AG08396 (cell line): ENCODE results near the gene SRSF10.
"Not testable (repeated sequence)": the region's sequence is repeated elsewhere in the genome, so short reads cannot be mapped to it uniquely, and the experiment has no call there.

Experiments used
- DNase-seq: peaks from one replicate; pipeline ENCODE4 v3.0.0; 2012; ENCODE audit warnings: low spot score, mixed read lengths

SRSF10 gene

DNA sequence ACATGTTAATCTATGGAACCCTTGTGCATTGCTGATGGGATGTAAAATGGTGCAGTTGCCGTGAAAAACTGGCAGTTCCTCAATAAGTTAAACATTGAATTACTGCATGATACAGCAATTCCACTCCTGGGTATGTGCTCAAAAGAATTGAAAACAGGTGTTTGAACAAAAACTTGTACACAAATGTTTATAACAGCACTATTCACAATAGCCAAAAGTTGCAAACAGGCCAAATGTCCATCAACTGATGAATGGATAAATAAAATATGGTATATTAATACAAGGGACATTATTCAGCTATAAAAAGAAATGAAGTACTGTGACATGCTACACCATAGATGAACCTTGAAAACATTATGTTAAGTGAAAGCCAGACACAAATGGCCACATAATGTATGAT lies 17.7 kb upstream of the SRSF10 start:
- DNase-seq, result no peak

DNA sequence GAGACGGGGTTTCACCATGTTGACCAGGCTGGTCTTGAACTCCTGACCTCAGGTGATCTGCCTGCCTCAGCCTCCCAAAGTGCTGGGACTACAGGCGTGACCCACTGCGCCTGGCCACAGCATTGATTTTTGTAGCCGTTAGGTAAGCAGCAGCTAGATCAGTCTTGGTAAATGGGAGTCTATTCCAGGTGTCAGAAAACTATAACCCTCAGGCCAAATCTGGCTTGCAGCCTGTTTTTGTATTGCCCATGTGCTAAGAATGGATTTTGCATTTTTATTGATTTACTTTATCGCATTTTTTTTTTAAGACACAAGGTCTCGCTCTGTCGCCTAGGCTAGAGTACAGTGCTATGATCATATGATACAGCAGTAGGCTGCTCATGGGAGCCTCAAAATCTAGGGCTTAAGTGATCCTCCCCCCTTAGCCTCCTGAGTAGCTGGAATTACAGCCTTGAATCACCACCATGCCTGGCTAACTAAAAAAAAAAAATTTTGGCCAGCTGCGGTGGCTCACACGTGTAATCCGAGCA lies 16.6 kb upstream of the SRSF10 start:
- DNase-seq, result no peak

DNA sequence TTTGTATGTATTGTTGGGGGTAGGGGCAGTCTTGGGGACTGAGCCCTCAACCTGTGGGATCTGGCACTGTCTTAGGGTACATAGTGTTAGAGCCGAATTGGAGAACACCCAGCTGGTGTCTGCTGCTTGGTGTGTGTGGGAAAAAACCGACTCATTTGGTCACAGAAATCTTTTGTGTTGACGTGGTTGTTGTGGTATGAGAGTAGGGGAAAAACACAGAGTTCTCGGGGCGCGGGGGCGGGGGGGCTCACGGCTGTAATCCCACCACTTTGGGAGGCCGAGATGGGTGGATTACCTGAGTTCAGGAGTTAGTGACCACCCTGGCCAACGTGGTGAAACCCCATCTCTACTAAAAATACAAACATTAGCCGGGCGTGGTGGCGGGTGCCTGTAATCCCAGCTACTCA lies 15.3 kb upstream of the SRSF10 start:
- DNase-seq, result peak; percentile 43

DNA sequence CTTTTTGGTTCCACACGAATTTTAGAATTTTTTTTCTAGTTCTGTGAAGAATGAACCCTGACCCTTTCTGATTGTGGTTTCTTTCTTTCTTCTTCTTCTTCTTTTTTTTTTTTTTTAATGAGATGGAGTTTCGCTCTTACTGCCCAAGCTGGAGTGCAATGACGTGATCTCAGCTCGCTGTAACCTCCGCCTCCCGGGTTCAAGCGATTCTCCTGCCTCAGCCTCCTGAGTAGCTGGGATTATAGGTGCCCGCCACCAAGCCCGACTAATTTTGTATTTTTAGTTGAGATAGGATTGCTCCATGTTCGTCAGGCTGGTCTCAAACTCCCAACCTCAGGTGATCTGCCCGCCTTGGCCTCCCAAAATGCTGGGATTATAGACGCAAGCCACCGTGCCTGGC lies 11.9 kb upstream of the SRSF10 start:
- not testable (repeated sequence) for DNase-seq

DNA sequence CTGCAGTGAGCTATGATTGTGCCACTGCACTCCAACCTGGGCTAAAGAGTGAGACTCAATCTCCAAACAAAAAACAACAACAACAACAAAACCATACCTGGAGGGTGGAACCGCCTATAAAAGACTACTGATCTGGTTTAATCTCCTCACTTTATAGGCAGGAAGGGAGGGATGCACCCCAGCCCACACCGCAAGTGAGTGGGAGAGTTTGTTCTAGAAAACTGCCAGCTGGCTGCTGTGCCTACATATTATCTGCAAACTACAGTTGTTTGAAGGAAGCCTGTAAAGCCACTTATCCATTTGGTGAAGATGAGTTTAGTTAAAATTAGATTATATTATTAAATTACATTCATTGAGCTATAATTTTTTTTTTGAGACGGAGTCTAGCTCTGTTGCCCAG lies 9.1 kb upstream of the SRSF10 start:
- no peak for DNase-seq

DNA sequence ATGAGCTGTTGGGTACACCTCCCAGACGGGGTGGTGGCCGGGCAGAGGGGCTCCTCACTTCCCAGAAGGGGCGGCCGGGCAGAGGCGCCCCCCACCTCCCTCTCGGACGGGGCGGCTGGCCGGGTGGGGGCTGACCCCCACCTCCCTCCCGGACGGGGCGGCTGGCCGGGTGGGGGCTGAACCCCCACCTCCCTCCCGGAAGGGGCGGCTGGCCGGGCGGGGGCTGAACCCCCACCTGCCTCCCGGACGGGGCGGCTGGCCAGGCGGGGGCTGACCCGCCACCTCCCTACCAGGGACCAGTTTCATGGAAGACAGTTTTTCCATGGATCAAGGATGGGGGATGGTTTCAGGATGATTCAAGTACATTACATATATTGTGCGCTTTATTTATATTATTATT lies 6.9 kb upstream of the SRSF10 start:
- not testable (repeated sequence) for DNase-seq

DNA sequence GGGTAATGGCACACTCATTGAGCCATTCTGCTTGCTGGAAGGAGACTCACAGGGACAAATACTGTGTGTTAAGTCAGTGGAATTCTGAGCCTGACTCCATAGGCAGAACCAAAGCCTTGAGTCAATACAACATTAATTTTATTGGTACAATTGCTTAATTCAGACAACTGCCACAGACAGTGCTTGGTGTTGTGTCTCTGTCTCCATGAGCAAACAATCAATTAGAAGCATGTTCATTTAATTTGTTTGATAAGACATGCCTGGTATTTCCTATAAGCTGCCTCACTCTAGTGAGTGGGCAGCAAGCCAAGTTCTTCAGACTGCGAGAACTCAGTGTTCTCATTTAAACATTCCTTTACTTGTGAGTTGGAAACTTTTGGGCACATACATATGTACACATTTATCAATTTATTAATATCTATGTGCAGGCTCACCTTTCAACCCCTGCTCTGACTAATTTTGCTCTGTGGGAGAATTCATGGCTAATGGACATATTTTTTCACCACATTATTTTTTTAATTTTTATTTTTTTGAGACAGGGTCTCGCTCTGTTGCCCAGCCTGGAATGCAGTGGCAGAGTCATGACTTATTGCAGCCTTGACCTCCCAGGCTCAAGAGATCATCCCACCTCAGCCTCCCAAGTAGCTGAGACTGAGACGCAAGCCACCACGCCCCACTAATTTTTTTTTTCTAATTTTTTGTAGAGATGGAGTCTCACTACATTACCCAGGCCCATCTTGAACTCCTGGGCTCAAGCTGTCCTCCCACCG lies 4.5 kb upstream of the SRSF10 start:
- peak; percentile 22 for DNase-seq

DNA sequence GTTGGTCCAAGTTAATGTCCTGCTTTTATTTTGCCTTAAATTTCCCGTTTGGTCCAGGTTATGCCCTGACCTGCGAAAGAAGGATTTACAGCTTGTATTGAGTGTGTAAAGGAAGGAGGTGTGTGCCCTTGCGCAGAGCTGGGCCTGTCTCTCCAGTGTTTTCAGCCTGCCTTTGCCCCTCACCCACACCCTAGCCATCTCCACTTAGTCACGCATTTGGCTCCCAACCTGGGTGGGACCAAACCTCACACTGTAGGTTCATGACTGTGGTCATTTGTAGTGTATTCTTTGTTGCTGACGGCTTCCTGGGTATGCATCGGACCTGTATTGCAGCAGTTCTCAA lies 572 bp upstream of the SRSF10 start:
- peak; percentile 43 for DNase-seq

DNA sequence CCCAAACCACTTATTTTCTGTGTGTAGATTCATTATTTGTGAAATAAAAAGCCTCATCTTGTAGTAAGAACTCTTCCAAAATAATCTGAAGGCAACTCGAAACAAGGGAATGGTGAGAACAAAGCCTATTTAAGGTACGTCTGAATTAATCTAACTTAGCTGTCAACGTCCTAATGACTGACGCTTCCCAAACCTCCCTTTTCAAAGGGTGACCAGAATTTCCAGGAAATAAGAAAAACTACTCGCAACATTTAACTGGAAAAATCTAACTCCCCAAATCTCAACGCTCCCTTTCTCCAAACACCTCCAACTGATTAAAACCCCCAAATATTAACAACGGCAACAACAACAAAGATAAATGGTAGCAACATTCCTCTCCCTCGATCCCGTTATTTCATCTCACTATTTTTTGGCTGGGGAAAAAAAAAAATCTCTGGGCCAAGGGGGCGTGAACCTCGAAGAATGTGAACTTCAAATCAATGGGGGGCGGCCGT lies 693 bp downstream of the SRSF10 start:
- DNase-seq, result no peak

DNA sequence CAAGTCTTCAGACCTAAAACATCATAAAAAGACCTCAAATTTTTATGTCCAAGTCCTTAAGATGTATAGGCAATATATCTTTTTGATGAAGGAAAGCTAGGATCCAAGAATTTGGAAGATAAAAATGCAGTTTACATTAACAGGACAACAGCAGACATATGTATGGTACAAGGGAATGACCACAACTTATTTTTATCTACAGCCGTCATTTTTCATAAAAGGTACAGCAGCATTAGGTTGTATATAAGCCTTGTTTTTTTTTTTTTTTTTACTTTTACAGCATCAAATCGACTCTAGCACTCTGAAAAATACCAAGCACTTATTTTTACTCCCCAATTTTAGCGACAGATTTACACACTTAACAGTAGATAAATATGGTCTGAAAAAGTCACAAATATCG lies 1.3 kb downstream of the SRSF10 start:
- no peak for DNase-seq

DNA sequence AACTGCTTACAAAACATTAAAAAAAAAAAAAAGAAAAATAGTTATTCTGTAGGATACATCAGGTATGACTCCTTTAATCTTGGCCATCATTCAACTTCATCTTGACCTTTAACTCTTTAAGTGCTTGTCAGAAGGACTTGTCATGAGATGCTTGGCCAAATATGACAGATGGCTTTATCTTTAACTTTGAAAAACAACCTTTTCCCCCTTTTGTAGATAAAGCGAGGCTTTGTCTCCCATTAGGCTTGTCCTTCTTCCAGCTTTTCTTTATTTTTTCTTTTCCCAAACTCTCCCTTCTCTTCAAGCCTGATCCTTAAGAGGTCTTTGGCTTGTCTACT lies 2.3 kb downstream of the SRSF10 start:
- DNase-seq, result no peak

DNA sequence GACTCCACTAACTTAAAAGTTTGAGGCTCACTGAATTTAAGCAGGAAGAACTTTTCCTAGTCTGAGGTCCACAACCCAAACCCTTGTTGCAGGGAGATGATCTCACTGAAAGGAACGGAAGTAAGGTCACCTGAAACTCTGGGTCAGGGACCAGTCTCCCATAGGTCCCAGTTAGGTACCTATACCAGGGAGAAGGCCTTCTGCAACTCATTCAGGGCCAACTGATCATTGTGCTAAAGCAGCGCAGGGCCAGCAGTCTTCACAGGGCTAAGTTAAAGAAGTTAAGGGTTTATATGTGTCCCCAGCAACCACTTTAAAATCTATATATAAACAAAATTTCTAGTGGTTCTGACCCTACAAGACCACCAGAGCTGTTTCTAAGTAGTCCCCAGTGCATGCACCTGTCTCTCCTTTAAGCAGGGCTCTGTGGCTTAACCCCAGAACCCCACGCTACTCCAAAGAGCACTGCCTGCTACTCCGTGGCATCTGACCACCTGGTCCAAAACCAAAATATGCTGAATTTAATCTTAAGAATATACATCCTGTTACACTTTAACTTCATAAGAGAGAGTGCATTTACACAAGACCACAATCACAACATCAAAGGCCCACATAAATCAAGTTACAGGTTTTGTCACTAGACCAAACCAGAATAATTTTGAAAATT lies 2.8 kb downstream of the SRSF10 start:
- DNase-seq, result no peak

DNA sequence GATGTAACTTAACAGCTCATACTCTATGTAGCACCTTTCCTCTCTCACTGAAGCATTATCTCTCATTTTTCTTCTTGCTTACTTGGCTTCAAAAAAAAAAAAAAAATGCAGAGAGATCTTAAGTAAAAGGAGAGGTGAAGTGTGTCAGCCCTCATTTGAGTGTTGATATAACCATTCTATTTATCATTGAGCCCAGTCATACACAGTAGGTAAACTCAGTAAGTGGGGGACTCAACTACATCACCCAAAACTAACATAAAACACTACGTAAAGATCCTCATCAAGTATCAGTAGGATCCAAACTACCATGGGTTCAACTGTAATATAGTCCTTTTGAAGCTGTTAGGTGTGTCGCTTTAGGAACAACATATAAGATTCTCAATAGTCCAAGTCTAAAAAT lies 12.3 kb downstream of the SRSF10 start:
- DNase-seq, result no peak

DNA sequence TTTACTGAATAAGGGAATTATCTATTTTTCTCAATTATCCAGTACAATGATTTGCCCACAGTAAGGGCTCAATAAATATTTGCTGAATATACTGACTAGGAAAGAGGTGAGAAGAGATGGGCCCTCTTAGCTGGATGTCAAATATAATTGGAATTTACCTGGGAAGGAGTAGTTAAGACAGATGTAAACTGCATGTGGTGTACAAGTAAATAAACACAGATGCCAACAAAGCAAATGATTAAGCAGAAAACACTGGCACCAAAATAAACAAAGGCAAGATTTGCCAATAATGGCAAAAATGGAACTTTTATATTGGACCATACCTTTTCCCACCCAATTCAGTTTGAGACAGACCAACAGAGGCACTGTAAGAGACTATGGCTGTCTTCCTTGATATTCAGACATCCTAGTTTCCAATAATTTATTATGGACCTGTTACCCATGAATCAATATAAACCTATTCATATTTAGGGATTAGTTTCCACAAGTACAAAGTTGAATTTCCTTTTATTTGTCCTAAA lies 13.1 kb downstream of the SRSF10 start:
- no peak for DNase-seq

DNA sequence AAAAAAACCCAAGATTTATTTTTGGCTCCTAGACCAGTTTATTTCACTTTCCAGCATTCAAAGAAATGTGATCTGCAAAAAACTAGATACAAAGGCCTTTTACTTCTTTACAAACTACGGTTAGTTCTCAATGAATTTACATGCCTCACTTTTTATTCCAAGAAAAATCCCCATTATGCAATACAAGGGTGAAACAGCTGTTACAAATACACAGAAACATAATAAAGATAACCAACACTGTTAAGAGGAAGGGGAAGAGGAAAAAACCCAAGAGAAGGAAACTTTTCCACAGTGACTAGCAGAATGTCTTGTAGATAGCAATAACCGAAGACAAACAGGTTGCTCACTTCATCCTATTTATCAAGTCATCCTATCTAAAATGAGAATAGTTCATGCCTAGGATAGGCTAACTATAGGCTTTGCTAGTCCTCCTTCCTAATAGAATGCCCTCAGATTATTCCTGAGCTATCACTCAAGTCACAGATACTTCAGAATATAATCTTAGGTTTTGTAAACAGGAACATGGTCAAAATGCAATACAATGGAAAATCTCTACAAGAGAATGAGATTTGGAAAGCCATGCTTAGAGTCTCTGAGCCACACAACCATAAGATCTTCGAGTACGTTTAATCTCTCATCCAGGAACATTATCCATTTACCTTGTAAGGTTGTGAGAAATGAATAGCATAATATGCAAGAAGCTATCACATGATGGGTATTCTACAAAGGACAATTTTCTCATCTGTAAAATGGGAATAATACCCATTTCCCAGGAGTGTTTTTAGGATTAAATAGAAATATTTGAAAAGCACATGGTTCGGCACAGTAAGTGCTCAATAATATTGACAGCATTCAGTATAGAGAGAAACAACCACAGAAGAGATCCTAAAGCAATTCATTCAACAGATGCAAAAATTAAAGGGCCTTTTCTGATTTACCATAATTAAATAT lies 15.1 kb downstream of the SRSF10 start:
- no peak for DNase-seq

DNA sequence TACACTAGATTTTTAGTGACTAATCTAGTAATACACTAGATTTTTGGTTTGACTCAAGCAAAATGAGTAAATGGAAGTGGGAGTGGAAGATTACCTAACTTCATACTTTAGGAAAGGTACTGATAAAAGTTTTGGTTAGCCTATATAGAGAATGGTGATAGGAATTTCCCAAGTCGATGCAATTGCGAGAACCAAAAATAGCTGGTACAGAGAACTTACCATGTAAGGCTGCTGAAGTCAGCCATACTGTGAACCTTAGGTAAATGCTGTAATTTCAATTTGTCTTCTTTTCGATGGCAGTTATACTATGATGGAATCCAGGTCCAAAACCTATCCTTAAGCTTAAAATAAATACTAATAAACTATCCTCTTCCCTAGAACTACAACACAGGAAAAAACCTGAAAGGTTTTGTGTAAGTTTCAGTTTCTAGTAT lies 15.9 kb downstream of the SRSF10 start:
- no peak for DNase-seq

DNA sequence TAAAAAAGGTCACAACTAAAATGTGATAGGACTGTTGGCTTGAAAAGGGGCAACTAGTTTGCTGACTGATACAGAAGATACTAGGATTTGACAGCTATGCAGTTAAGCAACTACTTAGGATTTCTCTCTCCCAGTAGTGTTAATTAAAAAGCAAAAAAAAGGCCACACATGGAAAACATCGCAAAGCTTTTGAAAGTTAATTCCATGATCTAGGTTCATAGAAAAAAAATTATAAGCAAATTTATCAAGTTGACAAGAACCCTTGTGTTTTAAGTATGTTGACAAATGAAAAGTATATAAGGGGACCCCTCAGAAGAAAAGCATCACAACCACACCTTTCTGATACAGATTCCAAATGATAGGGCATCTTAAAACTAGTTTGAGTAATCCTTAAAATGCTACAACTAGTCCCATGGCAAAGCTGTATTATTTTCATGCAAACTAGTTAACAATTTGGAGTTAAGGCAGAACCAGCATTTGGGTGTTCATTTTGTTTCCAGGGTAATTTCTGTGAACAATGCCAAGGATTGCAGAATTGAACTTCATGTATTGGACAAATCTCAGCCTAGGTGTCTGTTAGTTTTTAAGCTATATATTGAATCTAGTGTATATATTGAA lies 16.4 kb downstream of the SRSF10 start:
- DNase-seq, result no peak

DNA sequence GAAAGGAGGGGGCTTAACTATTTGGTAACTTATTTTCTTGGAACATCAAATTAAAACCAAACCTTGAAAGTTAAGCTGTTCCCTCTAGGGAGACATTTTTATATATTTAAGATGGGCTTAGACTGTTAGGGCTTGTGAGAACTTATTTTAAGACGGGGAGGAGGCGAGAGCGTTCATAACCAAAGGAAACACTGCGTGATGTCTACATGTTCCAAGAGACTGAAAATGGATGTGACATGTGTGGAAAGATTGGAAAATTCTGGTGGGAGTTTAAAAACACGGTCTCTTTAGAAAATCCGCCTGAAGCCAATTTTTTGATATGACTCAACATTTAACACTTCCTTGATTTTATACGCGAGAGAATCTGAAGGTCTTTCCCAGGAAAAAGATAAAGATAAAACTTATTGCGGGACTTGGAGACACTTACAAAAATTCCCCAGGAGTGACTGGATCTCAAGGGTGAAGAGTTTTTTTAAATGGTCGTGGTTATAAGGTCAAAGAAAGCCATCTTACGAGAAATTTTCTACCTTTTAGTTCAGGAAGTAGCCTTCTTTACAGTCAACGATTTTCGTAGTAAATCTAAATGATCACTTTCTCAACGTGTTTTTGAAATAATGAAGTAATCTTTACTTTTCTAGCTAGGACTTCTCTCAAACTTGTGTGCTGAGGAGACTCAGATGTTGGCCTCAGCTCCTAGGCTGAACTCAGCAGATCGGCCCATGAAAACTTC lies 19.7 kb downstream of the SRSF10 start:
- DNase-seq, result no peak

DNA sequence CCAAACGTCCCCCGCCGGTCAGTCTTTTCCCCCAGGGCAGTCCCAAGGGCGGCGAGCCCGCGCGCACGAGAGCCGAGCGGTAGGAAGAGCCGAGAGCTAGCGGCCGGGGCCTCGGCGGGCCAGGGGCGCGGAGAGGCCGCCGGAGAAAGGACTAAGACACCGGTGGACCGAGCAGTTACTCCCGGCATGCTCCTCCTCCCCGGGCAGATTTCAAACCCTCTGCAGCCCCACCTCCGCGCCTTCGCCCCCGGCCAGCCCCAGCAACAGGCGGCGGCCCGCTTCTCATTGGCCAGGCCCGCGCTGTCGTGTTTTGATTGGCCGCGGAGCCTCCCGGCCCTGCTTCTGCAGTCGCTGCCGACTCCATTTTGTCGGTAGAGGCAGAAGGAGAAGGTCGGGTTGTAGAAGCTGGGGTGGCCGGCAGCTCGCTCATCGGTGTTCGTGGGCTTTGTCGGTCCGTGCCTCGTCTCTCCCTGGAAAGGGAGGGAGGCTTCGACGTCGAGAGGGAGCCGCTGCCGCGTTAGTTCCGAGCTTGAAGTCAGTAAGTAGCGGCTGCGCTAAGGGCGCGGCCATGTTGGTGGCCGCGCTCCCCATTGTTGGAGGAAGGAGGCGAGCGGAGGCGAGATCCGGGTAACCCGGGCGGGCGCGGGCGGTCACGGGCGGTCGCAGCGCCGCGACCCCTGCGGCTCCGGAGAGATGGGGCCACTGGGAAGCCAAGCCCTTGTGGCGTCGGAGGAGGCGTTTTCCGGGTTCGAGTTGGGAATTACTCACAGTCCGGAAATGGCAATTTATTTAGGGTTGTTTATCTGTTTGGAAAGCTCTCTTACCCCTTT lies 20.5 kb downstream of the SRSF10 start, which contains the start of gene PNRC2:
Gene PNRC2, plus strand, starts transcription at position 368 of the 830 bp plus-strand sequence. CDS start 1,630 bp downstream, outside the sequence.
- peak; percentile 99 for DNase-seq
